GM12878 (cell line): Measurements from ENCODE around the gene HSPE1.

Experiments used
- CEBPB ChIP-seq, 2 experiments: fragments of 150-350 bp in 1 of 2; IDR thresholded peaks; 2 replicates each; pipeline ENCODE4 v1.6.1; 2012 to 2014; ENCODE audit warnings: low read depth in 2 of 2, low read length in 2 of 2, borderline replicate concordance in 1 of 2, inconsistent platforms in 1 of 2
- CTCF ChIP-seq, 3 experiments: IDR thresholded peaks in 2 of 3; conservative IDR thresholded peaks in 1 of 3; 2 replicates each; pipeline ENCODE4 v1.5.1; 2011; ENCODE audit warnings: low read depth in 3 of 3, low read length in 3 of 3, mild to moderate bottlenecking in 3 of 3, control low read depth in 2 of 3, moderate library complexity in 2 of 3, inconsistent platforms in 1 of 3, mixed read lengths in 1 of 3; ENCODE audit not compliant: control insufficient read depth in 2 of 3, insufficient read depth in 1 of 3; ENCODE audit errors: extremely low read depth in 1 of 3
- EED ChIP-seq: sonication (generic); IDR thresholded peaks from 2 replicates; pipeline ENCODE4 v1.6.1; 2016; ENCODE audit warnings: antibody characterized with exemption, low read depth
- EP300 ChIP-seq, 2 experiments: fragments of 150-350 bp in 1 of 2; IDR thresholded peaks; 2 replicates each; pipeline ENCODE4 v1.6.1; 2011 to 2012; ENCODE audit warnings: low read depth in 2 of 2, low read length in 2 of 2, borderline replicate concordance in 1 of 2, improper control_type of control experiment in 1 of 2, inconsistent platforms in 1 of 2; ENCODE audit not compliant: control insufficient read depth in 1 of 2
- LARP7 ChIP-seq: fragments of 450-650 bp; IDR thresholded peaks from 2 replicates; pipeline ENCODE4 v1.6.1; 2017; ENCODE audit warnings: mild to moderate bottlenecking
- PAX8 ChIP-seq: fragments of 450-650 bp; IDR thresholded peaks from 2 replicates; pipeline ENCODE4 v1.6.1; 2017; ENCODE audit warnings: mild to moderate bottlenecking, moderate library complexity
- RCOR1 ChIP-seq: conservative IDR thresholded peaks from 2 replicates; pipeline ENCODE4 v1.6.1; 2012; ENCODE audit warnings: low read depth, low read length, improper control_type of control experiment
- ZNF384 ChIP-seq: IDR thresholded peaks from 2 replicates; pipeline ENCODE4 v1.6.1; 2012; ENCODE audit warnings: low read depth, mild to moderate bottlenecking, low read length, improper control_type of control experiment, borderline replicate concordance

DNA sequence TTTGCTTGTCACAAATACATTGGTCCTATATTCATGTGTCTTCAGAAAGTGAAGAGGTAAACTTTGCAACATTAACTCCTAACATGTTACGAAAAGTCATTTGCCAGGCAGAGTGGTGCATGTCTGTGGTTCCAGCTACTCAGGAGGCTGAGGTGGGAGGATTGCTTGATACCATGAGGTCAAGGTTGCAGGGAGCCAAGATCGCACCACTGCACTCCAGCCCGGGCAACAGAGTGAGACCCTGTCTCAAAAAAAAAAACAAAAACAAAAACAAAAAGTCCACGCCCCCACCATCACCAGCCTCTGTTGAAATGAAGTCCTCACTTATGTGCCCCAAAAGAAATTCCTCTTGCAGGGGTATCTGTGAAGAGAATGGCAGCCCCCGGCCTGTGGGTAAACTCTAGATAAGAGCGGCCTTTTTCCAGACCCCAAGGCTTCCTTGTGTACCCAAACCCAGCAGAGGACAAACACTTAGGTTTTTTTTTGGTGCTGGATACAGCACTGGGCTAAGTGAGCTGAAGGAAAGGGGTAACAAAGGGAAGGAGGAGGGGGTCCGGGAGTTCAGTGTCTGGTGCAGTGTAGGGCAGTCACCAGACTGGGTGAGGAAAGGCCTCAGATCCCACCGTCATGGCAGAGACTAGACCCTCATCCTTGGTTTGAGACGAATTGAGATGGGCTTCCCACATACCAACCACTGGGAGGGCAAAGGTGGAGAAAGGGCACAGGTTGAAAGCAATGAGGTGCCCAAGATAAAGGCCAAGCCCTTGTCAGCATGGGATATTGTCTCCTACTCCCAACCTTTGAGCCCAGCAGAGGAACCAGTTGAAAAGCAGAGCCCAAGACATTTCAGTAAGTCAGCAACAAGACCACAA, 19.8 kb upstream of the HSPE1 start:
- no peak for TF ChIP-seq RCOR1
- TF ChIP-seq LARP7, result no peak
- TF ChIP-seq ZNF384, result no peak
- TF ChIP-seq EP300 (IDR thresholded peaks at IDR 0.05; ENCODE audit: borderline replicate concordance in 1 of 2, control insufficient read depth in 1 of 2, low read depth in 2 of 2, low read length in 2 of 2), result no peak
- no peak for TF ChIP-seq PAX8
- TF ChIP-seq CTCF (IDR thresholded peaks at IDR 0.05 in 2 of 3, conservative IDR thresholded peaks at IDR 0.05 in 1 of 3; ENCODE audit: control insufficient read depth in 2 of 3, extremely low read depth in 1 of 3, insufficient read depth in 1 of 3, low read depth in 3 of 3, low read length in 3 of 3), result no peak
- TF ChIP-seq EED, result no peak
- TF ChIP-seq CEBPB (IDR thresholded peaks at IDR 0.05; ENCODE audit: borderline replicate concordance in 1 of 2, low read depth in 2 of 2, low read length in 2 of 2), result no peak
